Mesothelial cell of epicardium (in vitro differentiated cells): ENCODE measurements around the gene MACROD2. TPM values are rescaled to one million over a fixed set of nuclear protein-coding genes. Genes with fewer than 3 reads are reported as not detected.
A peak's percentile ranks its signal among the peaks of the same experiment; 100 is the strongest.

Source experiments
- DNase-seq, 2 experiments: peaks; one replicate each; pipeline ENCODE4 v3.0.0; 2021; ENCODE audit warnings: low spot score in 2 of 2; ENCODE audit not compliant: unreplicated experiment in 2 of 2
- H3K27ac Mint-ChIP-seq: 2 replicates; pipeline ENCODE4 v1.8.0; 2021; ENCODE audit warnings: mixed read lengths
- H3K27me3 Mint-ChIP-seq: 2 replicates; pipeline ENCODE4 v1.8.0; 2021; ENCODE audit warnings: low read depth, mixed read lengths
- H3K36me3 Mint-ChIP-seq: 2 replicates; pipeline ENCODE4 v1.8.0; 2021; ENCODE audit warnings: mixed read lengths
- H3K4me1 Mint-ChIP-seq: 2 replicates; pipeline ENCODE4 v1.8.0; 2021; ENCODE audit warnings: mixed read lengths
- H3K4me3 Mint-ChIP-seq: 2 replicates; pipeline ENCODE4 v1.8.0; 2021; ENCODE audit warnings: mild to moderate bottlenecking, moderate library complexity, mixed read lengths
- H3K9me3 Mint-ChIP-seq: 2 replicates; pipeline ENCODE4 v1.8.0; 2021; ENCODE audit warnings: mixed read lengths
- CTCF ChIP-seq: fragments of 200-600 bp; sonication (generic); IDR thresholded peaks from one replicate; pipeline ENCODE4 v1.5.0; 2021; ENCODE audit warnings: antibody characterized with exemption; ENCODE audit not compliant: unreplicated experiment
- total RNA-seq: library from RNA; stranded (reverse); gene quantifications from 3 replicates; pipeline ENCODE4 v1.2.1, GENCODE V29; 2021

MACROD2 gene
- total RNA-seq, 1 donor from 2014 or later: 10.0 TPM

GRCh38 chr20:14434384-14435136, 439.2 kb downstream of the MACROD2 start:
- no peak overlapping the region for H3K27ac Mint-ChIP-seq
- TF ChIP-seq CTCF: no peak
- H3K36me3 Mint-ChIP-seq: peaks cover 8% of the 10 kb centered on the region
- DNase-seq: no peak
- H3K27me3 Mint-ChIP-seq: no peaks in the 10 kb centered on the region
- H3K4me1 Mint-ChIP-seq: peaks cover 2% of the 10 kb centered on the region
- peaks cover 23% of the 10 kb centered on the region for H3K9me3 Mint-ChIP-seq
- H3K4me3 Mint-ChIP-seq: no peak overlapping the region

- H3K4me1 Mint-ChIP-seq: peaks cover 7% of the 10 kb centered on the region
- DNase-seq: no peak
- no peak for TF ChIP-seq CTCF
- H3K27ac Mint-ChIP-seq: no peak overlapping the region
- H3K4me3 Mint-ChIP-seq: no peak overlapping the region
- H3K27me3 Mint-ChIP-seq: no peaks in the 10 kb centered on the region
- H3K9me3 Mint-ChIP-seq: peaks cover 19% of the 10 kb centered on the region
- peaks cover 8% of the 10 kb centered on the region for H3K36me3 Mint-ChIP-seq
These were observed 445.9 kb downstream of the MACROD2 start for GRCh38 chr20:14441201-14441600.

- no peaks in the 10 kb centered on the region for H3K27me3 Mint-ChIP-seq
- peak overlapping the region; percentile 5 for H3K27ac Mint-ChIP-seq
- peaks cover 2% of the 10 kb centered on the region for H3K9me3 Mint-ChIP-seq
- H3K36me3 Mint-ChIP-seq: peaks cover under 1% of the 10 kb centered on the region
- TF ChIP-seq CTCF: no peak
- H3K4me3 Mint-ChIP-seq: no peak overlapping the region
- peaks cover 11% of the 10 kb centered on the region for H3K4me1 Mint-ChIP-seq
- DNase-seq: no peak
These were observed 448.8 kb downstream of the MACROD2 start for GRCh38 chr20:14444106-14444505.

GRCh38 chr20:14445310-14445709, 450.0 kb downstream of the MACROD2 start:
- no peaks in the 10 kb centered on the region for H3K9me3 Mint-ChIP-seq
- DNase-seq: no peak
- no peak overlapping the region for H3K27ac Mint-ChIP-seq
- no peaks in the 10 kb centered on the region for H3K36me3 Mint-ChIP-seq
- no peaks in the 10 kb centered on the region for H3K27me3 Mint-ChIP-seq
- H3K4me3 Mint-ChIP-seq: no peak overlapping the region
- H3K4me1 Mint-ChIP-seq: peaks cover 12% of the 10 kb centered on the region
- TF ChIP-seq CTCF: no peak

- peaks cover 3% of the 10 kb centered on the region for H3K9me3 Mint-ChIP-seq
- DNase-seq: no peak
- H3K27ac Mint-ChIP-seq: no peak overlapping the region
- H3K27me3 Mint-ChIP-seq: no peaks in the 10 kb centered on the region
- TF ChIP-seq CTCF: no peak
- peaks cover 3% of the 10 kb centered on the region for H3K36me3 Mint-ChIP-seq
- H3K4me1 Mint-ChIP-seq: peaks cover 12% of the 10 kb centered on the region
- H3K4me3 Mint-ChIP-seq: no peak overlapping the region
These were observed 450.6 kb downstream of the MACROD2 start for GRCh38 chr20:14445902-14446301.

GRCh38 chr20:14446446-14446845, 451.1 kb downstream of the MACROD2 start:
- DNase-seq: no peak
- Mint-ChIP-seq H3K4me1 (peaks cover 12% of the 10 kb centered on the region), H3K36me3 (peaks cover 5% of the 10 kb centered on the region), H3K9me3 (peaks cover 5% of the 10 kb centered on the region), H3K4me3 (no peak overlapping the region), H3K27ac (no peak overlapping the region), H3K27me3 (no peaks in the 10 kb centered on the region)
- no peak for TF ChIP-seq CTCF
